Heart right ventricle (tissue), 16 donors: ENCODE results near the gene DCAF15. TPM values are rescaled to one million over a fixed set of nuclear protein-coding genes. Genes with fewer than 3 reads are reported as not detected.
A peak's percentile ranks its signal among the peaks of the same experiment; 100 is the strongest.
"Not testable (repeated sequence)": the region's sequence is repeated elsewhere in the genome, so short reads cannot be mapped to it uniquely, and the experiment has no call there.

ENCODE experiments used
- ATAC-seq, 8 donors: fragments of 200-7000 bp; cut with Tn5 transposase; one replicate each; pipeline ENCODE4 v1.9.1; 2020; ENCODE audit warnings: mild to moderate bottlenecking in 8 of 8, moderate library complexity in 8 of 8, moderate number of reproducible peaks in 1 of 8
- DNase-seq, 2 donors: peaks; one replicate each; pipeline ENCODE4 v3.0.0-alpha.2; 2020
- H3K27ac ChIP-seq, 10 donors: fragments of 200-600 bp; sonication (generic) in 2 of 10; one replicate each; pipeline versions ENCODE4 v1.5.0 to v1.8.0; 2020 to 2022; ENCODE audit warnings: mild to moderate bottlenecking in 3 of 10
- H3K27me3 ChIP-seq, 7 donors: fragments of 200-600 bp; one replicate each; pipeline ENCODE4 v1.8.0; 2021 to 2022; ENCODE audit warnings: mild to moderate bottlenecking in 2 of 7
- H3K36me3 ChIP-seq, 9 donors: fragments of 200-600 bp; sonication (generic) in 1 of 9; one replicate each; pipeline versions ENCODE4 v1.5.0 to v1.8.0; 2020 to 2022; ENCODE audit warnings: mild to moderate bottlenecking in 2 of 9
- H3K4me1 ChIP-seq, 9 donors: fragments of 200-600 bp; sonication (generic) in 1 of 9; one replicate each; pipeline versions ENCODE4 v1.5.0 to v1.8.0; 2020 to 2022; ENCODE audit warnings: mild to moderate bottlenecking in 4 of 9
- H3K4me3 ChIP-seq, 10 donors: fragments of 200-600 bp; sonication (generic) in 2 of 10; one replicate each; pipeline versions ENCODE4 v1.5.0 to v1.8.0; 2020 to 2022; ENCODE audit warnings: mild to moderate bottlenecking in 7 of 10, moderate library complexity in 2 of 10
- H3K9me3 ChIP-seq, 11 donors: fragments of 200-600 bp in 10 of 11; sonication (generic) in 2 of 11; one replicate each; pipeline versions ENCODE4 v1.5.0 to v1.8.0; 2013 to 2022; ENCODE audit warnings: mild to moderate bottlenecking in 2 of 11, control low read depth in 1 of 11, moderate library complexity in 1 of 11
- CTCF ChIP-seq, 9 donors: fragments of 200-600 bp; sonication (generic) in 2 of 9; IDR thresholded peaks; one replicate each; pipeline versions ENCODE4 v1.5.0 to v1.8.0; 2021 to 2022; ENCODE audit warnings: antibody characterized with exemption in 9 of 9, mild to moderate bottlenecking in 5 of 9, moderate library complexity in 1 of 9
- WGBS, 2 donors: extraction: QIAGEN DNeasy Blood & Tissue Kit; methylation state at CpG; one replicate each; pipeline ENCODE4 v1.1.7; 2013; ENCODE audit warnings: inconsistent platforms in 1 of 2; 5-methylcytosine and 5-hydroxymethylcytosine counted together
- intact Hi-C, 10 donors: fragments of 100-400 bp; cut with DNase I; formaldehyde crosslinking; loops; one replicate each; pipeline versions ENCODE4 v1.11.1 to v1.14.2; 2022
- polyA plus RNA-seq, 2 donors: library from polyadenylated mRNA; stranded (reverse); fragments of 200-250 nt; gene quantifications; one replicate each; pipeline ENCODE4 v1.2.3, GENCODE V29; 2013
- total RNA-seq, 10 donors: library from RNA; stranded (reverse); fragmentation: NEBNext Ultra II Directional in 3 of 10; extraction: Animal tissue kit (Norgen Biotek cat#: 25700) in 3 of 10; gene quantifications; one replicate each; pipeline versions ENCODE4 v1.2.1 to v1.2.4, GENCODE V29; 2021 to 2023
- donor health status: Arrhythmogenic right ventricular cardiomyopathy.
- donor health status: ischemic (EF 13 %, LVEDD 7.1; RV severe dilation, severe dysfunction).
- donor health status: healthy with polysubstance abuse.
- donor health status: DM: no; HTN: yes; CAD: no.
- donor health status: DM: no; HTN: no; CAD: no.
- donor health status: ischemic (EF 25% LVEDD 6.9; RV normal size, moderate dysfunction).
- donor health status: ischemic (EF 25% LVEDD 5.7; RV mildly dilated, moderate dysfunction).
- donor health status: healthy.
- donor health status: DM: yes; HTN: yes; CAD: no.
- donor health status: Ischemic cardiomyopathy.
- donor health status: ischemic (EF 35%, LVEDD 5.7; RV mildly dilated, moderate dysfunction).
- donor health status: nonischemic (EF 11% LVEDD 7.7; RV severe dilation, severe dysfunction).
- donor health status: DM: yes; HTN: yes; CAD: no.
- donor health status: PGD.
- donor health status: ischemic (EF 29% LVEDD 5.4; RV normal size, mild dysfunction).
- donor health status: nonischemic (EF 23%, LVEDD 6.1; RV moderate dilation, normal function).

Gene DCAF15
- total and polyA plus RNA-seq, 12 donors = 15.5 to 50.0 (median 18.4) TPM

- no peak for ATAC-seq
Observed at GRCh38 chr19:13920524-13920923, 31.8 kb upstream of the DCAF15 start.

GRCh38 chr19:13920940-13921747 lies 31.2 kb upstream of the DCAF15 start:
- H3K9me3 ChIP-seq = peaks cover 0 to 8% (median 0%) of the 10 kb centered on the region in 11 donors
- H3K27me3 ChIP-seq = no peaks in the 10 kb centered on the region
- ATAC-seq (peak in 6 of 8 donors; percentile 23 to 57 (median 52)), DNase-seq (no peak)
- H3K4me3 ChIP-seq = no peak overlapping the region
- H3K36me3 ChIP-seq = peaks cover 8 to 97% (median 36%) of the 10 kb centered on the region in 9 donors
- TF ChIP-seq CTCF (IDR thresholded peaks at IDR 0.05) = no peak
- peaks cover 0 to 26% (median 7%) of the 10 kb centered on the region in 9 donors for H3K4me1 ChIP-seq
- WGBS, 2 donors = 88 to 91% methylated on average over 2 of the region's 2 CpGs
- H3K27ac ChIP-seq = no peak overlapping the region
- intact Hi-C loops = no loop called here

More at GRCh38 chr19:13920524-13920923, 31.8 kb upstream of the DCAF15 start:
- Histone ChIP-seq H3K9me3 (peaks cover 0 to 8% (median 0%) of the 10 kb centered on the region in 11 donors), H3K4me1 (peaks cover 0 to 24% (median 7%) of the 10 kb centered on the region in 9 donors), H3K4me3 (no peak overlapping the region), H3K27ac (no peak overlapping the region), H3K36me3 (peaks cover 8 to 100% (median 42%) of the 10 kb centered on the region in 9 donors), H3K27me3 (no peaks in the 10 kb centered on the region)
- 99 to 100% methylated on average over 11 of the region's 11 CpGs for WGBS, 2 donors
- DNase-seq = no peak
- TF ChIP-seq CTCF (IDR thresholded peaks at IDR 0.05) = no peak
- intact Hi-C loops = no loop called here

- Histone ChIP-seq H3K36me3 (peaks cover 8 to 97% (median 36%) of the 10 kb centered on the region in 9 donors), H3K4me1 (peaks cover 0 to 28% (median 8%) of the 10 kb centered on the region in 9 donors)
- intact Hi-C loops, H3K27ac ChIP-seq, H3K27me3 ChIP-seq, H3K9me3 ChIP-seq, ATAC-seq, H3K4me3 ChIP-seq, DNase-seq: not testable (repeated sequence)
- WGBS, 2 donors = 95 to 100% methylated on average over 6 of the region's 6 CpGs
Observed at GRCh38 chr19:13922118-13922517, 30.2 kb upstream of the DCAF15 start.

- H3K9me3 ChIP-seq = peaks cover 0 to 8% (median 0%) of the 10 kb centered on the region in 11 donors
- 95 to 96% methylated on average over 28 of the region's 28 CpGs for WGBS, 2 donors
Observed at GRCh38 chr19:13923194-13923987, 28.9 kb upstream of the DCAF15 start.

More at GRCh38 chr19:13923194-13923987, 28.9 kb upstream of the DCAF15 start:
- H3K4me3 ChIP-seq = no peak overlapping the region
- DNase-seq = no peak
- H3K36me3 ChIP-seq = peaks cover 8 to 97% (median 36%) of the 10 kb centered on the region in 9 donors
- no peak for TF ChIP-seq CTCF (IDR thresholded peaks at IDR 0.05)
- ATAC-seq = no peak
- intact Hi-C loops = no loop called here
- H3K27ac ChIP-seq = no peak overlapping the region
- no peaks in the 10 kb centered on the region for H3K27me3 ChIP-seq
- peaks cover 0 to 21% (median 7%) of the 10 kb centered on the region in 9 donors for H3K4me1 ChIP-seq
